Measurements from ENCODE around the gene HLTF.
"Not testable (repeated sequence)": the region's sequence is repeated elsewhere in the genome, so short reads cannot be mapped to it uniquely, and the experiment has no call there.

HLTF gene

DNA sequence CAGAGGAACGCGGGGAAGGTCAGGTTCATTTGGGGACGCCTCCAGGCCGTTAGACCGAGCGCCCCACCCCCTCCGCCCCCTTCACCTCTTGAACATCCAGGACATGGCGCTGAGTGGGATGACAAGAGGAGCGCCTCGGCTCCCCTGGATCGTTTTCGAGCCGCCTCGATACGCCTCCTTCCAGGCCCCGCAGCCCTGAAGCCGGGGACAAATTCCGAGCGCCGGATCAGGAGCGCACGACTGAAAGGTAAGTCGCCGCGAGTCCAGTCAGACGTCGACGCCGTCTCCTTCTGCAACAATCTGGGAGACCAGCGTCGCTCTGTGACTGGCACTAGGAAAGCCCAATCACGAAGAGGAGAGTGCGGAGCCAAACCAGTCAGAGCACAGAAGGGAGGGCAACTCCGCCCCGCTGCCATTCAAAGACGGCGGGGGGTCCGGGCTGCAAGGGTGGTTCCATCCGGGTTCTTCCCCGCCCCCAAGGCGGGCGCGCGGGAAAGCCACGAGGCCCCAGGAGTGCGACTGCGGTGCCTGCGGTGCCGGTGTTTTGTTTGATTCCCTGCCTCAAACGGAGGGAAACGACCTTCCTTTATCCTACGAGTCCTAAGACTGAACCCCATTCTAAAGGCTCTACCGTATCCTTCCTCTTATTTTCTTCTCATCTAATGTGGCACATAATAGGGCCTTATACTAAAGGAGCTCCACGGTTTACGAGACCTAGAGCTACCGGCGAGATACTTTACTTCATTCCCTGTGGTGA, at the start of gene HLTF:
HLTF (minus strand) TSS at position 302 of the 757 bp plus-strand sequence; CDS start at position 105, 197 bp downstream.
- DNase-seq, result peak; percentile 91
- peak; percentile 100 for ATAC-seq

- no peak for DNase-seq
- no peak for ATAC-seq
These were observed 48.2 kb upstream of the HLTF start for GRCh38 chr3:149134575-149134974.

GRCh38 chr3:149131589-149131988, 45.3 kb upstream of the HLTF start:
- ATAC-seq (no peak), DNase-seq (no peak)

DNA sequence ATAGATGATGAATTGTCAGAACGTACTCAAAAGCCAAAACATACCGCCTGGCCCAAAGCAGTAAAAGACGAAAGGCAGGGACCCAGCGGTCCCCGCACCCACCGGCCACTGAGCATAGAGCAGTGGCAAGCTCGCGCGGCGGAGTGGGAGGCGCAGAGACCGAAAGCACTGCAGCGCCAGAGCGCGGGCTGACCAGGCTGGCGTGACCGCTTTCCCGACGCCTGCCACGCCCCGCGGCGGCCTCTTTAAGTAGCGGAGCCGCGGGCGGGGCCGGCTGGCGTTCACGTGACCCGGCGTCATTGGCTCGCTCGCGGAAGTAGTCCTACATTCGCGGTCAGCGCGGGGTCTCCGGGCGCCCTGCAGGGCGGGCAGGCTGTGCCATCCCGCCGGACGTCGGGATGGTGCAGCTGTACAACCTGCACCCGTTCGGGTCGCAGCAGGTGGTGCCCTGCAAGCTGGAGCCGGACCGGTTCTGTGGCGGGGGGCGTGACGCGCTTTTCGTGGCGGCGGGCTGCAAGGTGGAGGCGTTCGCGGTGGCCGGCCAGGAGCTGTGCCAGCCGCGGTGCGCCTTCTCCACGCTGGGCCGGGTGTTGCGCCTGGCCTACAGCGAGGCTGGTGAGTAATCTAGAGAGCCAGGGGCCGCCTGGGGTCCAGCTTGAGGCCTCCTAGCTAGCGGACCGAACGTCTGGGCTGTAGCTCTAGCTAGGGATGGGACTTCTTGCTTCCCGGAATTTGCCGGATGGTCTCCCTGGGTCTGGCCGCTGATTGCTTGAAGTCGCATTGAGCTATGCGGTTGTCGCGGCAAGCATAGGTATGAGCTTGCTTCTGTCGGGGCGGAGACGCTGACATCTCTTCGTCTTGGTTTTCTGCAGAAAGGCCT, 43.2 kb upstream of the HLTF start, which contains the start of gene HPS3:
HPS3 (plus strand) TSS at position 313 of the 880 bp plus-strand sequence; CDS start at position 399, 86 bp downstream.
- ATAC-seq (peak; percentile 93), DNase-seq (peak; percentile 87)

GRCh38 chr3:149128821-149129220, 42.5 kb upstream of the HLTF start:
- no peak for DNase-seq
- ATAC-seq, result no peak

DNA sequence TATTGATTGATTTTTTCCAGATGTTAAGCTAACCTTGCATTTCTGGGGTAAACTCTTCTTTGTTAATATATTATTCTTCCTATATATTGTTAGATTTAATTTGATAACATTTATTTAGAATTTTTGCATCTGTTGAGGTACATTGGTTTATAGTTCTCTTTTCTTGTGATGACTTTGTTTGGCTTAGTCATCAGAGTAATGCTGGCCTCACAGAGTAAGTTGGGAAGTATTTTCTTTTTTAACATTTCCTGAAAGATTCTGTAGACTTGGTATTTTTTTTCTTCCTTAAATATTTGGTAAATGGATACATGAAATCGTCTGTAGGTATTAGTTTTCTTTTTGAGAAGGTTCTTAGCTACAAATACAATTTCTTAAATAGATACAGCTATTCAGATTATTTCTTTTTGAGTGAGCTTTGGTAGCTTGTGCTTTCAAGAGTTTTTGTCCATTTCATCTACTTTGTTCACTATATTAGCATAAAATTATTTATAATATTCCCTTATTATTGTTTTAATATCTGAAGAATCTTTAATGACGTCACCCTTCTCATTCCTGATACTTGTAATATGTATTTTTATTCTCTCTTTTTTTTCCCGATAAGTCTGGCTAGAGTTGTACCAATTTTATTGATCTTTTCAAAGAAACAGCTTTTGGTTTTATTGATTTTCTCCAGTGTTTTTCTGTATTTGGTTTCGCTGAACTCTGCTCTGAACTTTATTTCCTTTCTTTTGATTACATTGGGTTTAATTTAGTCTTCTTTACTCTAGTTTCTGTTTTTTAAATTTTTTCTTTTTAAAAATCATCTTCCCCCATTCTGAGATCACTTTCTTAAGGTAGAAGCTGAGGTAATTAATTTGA, 36.6 kb upstream of the HLTF start:
- no peak for ATAC-seq
- no peak for DNase-seq

DNA sequence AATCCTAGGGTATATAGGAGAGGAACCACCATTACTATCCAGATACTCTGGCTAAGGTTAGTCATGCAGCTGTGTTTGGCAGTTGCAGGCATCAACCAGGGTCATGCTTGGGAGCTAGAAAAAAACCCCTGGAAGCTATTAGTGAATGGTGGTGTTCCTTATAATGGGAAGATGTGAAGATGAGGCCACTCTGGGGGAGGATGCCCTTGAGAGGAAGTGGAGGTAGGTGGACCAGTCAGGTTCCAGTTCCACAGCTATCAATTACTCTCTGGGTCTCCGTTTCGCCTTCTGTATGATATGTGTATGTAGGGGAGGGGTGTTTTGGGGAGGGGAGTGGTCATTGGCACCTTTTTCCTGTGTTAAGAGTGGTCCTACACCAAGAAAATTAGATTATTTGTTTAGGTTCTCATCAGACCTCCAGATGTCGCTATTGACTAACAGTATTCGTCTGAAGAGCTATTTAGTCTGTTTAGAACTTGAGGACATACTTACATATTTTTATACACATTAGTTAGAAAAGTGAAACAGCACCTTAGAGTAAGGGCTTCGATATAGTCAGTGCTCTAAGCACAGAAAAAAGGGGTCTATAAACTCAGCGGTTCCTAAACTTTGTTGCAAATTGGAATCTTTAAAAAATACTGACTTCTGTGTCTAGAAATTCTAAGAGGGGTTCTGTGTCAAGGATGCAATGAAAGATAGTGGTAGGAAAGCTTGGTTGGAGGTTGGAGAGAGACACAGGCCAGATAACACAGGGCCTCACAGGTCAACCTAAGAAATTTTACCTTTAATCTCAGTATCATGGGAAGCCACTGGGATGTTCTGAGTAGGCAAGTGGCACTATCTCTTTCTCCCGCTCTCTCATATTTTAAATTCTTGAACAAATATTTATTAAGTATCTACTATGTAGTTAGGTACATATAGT, 34.0 kb upstream of the HLTF start:
- DNase-seq, result no peak
- peak; percentile 57 for ATAC-seq

GRCh38 chr3:149119466-149119865, 33.1 kb upstream of the HLTF start:
- ATAC-seq (no peak), DNase-seq (no peak)

DNA sequence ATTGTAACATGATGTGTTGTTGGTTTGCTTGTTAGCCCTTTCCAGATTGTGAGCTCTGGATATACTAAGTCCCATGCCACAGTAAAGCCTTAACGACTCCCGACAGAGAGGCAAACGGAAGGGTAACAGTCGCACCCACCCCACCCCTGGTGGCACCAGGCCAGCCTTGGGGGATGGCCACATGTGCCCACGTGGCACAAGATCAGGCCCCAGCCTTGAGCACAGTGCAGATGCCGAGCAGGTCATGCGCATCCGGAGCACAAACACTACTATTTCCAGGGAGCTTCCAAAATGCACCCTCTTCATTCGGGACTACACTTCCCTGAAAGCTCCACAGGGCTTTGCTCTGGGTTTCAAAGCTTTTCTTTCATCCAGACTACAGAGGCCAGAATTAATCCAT, 32.4 kb upstream of the HLTF start:
- no peak for ATAC-seq
- no peak for DNase-seq

GRCh38 chr3:149115114-149115513, 28.8 kb upstream of the HLTF start:
- ATAC-seq, result no peak
- DNase-seq, result no peak

- ATAC-seq (no peak), DNase-seq (no peak)
These were observed 28.1 kb upstream of the HLTF start for GRCh38 chr3:149114458-149114857.

GRCh38 chr3:149104484-149104883, 18.2 kb upstream of the HLTF start:
- no peak for ATAC-seq
- DNase-seq, result no peak

DNA sequence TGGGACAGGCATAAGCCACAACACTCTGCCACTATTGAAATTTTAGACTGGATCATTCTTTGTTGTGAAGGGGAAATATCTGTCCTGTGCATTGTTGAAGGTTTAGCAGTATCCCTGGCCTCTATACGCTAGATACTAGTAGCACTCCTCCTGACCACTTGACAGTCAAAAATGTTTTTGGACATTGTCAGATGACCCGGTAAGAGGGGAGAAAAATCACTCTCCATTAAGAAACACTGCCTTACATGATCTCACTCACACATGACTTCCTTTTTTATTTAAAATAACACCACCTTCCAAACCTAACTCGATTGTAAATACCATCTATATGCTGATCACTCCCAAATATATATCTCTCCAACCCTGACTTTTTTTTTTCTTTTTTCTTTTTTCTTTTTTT, 15.3 kb upstream of the HLTF start:
- DNase-seq (no peak), ATAC-seq (no peak)

DNA sequence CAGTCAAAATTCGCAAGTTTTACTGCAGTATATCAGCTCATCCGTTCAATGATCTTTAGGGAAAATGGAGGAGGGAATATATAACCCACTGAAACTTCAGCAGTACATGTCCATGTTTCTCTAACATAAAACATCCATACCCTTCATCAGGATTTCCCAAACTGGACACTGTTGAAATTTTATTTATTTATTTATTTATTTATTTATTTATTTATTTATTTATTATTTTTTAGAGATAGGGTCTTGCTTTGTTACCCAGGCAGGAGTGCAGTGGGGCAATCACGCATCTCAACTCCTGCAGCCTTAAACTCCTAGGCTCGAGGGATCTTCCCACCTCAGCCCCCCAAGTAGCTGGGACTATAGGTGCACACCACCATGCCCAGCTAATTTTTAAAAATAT, 14.8 kb upstream of the HLTF start:
- no peak for DNase-seq
- ATAC-seq, result no peak

- DNase-seq, ATAC-seq: not testable (repeated sequence)
These were observed 11.7 kb upstream of the HLTF start for GRCh38 chr3:149097987-149098386.

GRCh38 chr3:149095487-149095886, 9.2 kb upstream of the HLTF start:
- no peak for DNase-seq
- no peak for ATAC-seq

DNA sequence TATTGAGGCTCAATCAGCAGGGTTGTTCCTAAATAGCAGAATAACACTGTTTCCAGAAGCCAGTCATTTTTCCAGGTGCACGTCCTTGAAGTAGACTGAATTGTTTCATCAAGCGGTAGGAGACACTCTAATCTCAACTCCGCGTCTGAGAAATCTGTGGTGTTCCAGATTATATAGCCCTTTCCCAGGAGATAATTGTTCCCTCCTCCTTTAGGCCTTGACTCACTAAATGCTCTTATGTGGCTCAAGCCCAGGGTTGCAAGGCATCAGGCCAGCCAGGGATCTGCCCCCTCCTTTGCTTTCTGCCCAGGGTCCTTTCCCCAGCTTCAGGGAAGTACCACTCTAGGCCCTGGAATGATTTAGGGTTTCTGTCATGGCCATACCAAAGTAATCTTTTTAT, 5.7 kb upstream of the HLTF start:
- ATAC-seq, result no peak
- no peak for DNase-seq

DNA sequence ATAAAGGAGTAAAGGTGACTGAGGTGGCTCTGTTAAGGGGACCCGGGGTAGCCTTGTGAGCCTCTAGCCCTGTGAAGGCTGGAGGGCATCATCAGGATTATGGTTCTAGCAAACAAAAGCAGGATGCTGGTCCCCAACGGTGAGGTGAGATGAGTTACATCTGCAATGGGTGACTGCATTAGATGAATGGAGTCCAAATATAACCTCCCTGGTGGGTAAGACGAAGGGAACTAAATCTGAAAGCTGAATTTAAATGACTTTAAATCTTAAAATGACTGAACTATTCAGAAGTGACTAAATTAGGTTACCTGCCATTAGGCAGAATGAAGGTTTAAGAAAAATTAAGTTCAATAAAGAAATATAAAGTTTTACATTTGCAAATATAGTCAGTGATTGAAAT, 4.6 kb upstream of the HLTF start:
- DNase-seq (no peak), ATAC-seq (no peak)

GRCh38 chr3:149090461-149090860, 4.1 kb upstream of the HLTF start:
- DNase-seq, result no peak
- ATAC-seq, result no peak

DNA sequence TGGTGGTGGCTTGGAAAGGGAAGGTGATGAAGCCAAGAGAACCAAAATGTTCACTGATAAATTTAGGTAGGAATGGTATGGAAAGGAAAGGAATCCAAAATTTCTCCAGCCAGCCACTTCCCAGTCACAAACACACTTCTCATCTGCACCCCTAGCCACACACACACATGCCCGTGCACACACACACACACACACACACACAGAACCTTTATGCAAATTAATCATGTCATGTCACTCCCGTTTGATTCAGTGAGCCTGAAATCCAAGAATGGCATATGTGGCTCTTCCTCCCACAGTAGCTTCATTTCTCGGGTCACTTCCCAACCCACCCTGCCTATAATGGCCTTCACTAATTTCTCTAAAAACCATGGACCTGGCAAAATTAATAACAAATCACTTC, 3.1 kb upstream of the HLTF start:
- DNase-seq (no peak), ATAC-seq (no peak)

DNA sequence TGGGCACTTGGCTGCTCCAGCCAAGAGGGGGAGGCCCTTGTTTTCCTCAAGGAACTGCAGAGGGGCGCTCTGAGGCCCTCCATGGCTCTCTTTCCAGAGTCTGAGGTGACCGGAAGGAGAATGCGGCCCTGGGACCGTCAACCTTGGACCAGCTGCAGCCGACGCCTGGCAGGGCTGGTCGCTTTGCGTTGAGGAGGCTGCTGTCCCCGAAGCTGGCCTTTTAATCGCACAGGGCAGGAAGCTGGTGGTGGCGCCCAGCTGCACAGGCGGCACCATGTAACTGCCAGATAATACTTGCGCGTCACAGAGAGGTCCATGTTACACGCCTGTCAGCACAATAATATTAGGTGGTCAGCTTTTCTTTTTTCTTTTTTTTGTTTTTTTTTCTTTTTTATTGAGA, 875 bp upstream of the HLTF start:
- DNase-seq, result no peak
- ATAC-seq, result no peak

All from stimulated activated naive CD8-positive, alpha-beta T cell treated with anti-CD3 and anti-CD28 coated beads, Interleukin-15, Interleukin-2, amounts not matched to agents 100 U/mL and 50 U/mL, for 24 hours (primary cell).